Erythroblast (primary cell): Measurements from ENCODE around the gene SCFD2.

Source experiments
- DNase-seq, 2 experiments: peaks; one replicate each; lab custom pipeline; 2025; lab: John Stamatoyannopoulos, UW
- GATA1 ChIP-seq: IDR thresholded peaks from 2 replicates; pipeline ENCODE4 v1.6.1; 2011; ENCODE audit warnings: low read depth, mild to moderate bottlenecking, control low read depth, low read length, moderate library complexity
- POLR2A ChIP-seq: IDR thresholded peaks from 2 replicates; pipeline ENCODE4 v1.6.1; 2011; ENCODE audit warnings: mild to moderate bottlenecking, low read length

The SCFD2 gene

DNA sequence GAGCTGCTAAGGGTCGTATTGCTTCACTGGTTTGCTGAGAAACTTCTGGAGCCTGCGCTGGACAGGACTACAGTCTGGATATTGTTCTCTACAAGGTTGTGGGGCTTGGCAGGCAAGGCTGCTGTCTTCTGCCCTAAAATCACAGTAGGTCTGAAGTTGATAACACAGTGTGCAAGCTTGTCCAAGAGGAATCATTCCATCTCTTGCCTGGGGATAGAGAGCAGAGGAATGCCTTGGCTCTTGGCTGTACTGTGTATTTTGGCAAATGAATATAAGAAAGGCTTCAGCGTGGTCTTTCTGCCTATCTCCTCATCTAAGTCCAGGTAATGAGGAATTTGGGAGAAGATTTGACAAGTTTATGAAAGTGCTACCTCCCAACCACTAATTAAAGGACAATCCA, 513.1 kb downstream of the SCFD2 start:
- DNase-seq = no peak
- TF ChIP-seq GATA1 (no peak), POLR2A (no peak)

DNA sequence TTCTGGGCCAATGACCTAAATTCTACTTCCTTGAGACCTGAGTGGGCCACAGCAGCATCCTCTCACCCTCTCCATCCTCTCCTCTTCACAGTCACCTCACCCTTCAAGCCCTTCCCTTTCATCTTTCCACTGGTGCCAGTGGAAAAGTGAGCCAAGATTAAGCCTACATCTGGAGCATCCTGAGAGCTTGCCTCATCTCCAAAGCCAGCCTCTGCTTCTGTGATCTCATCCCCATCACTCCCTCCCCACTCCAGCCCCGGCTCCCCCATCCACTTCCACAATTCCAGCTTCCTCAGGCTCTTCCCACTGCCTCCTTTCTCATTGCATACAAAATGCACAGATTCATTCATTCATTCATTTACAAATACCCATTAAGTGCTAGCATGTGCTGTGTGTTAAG, 513.8 kb downstream of the SCFD2 start:
- TF ChIP-seq POLR2A (no peak), GATA1 (no peak)
- DNase-seq = no peak

DNA sequence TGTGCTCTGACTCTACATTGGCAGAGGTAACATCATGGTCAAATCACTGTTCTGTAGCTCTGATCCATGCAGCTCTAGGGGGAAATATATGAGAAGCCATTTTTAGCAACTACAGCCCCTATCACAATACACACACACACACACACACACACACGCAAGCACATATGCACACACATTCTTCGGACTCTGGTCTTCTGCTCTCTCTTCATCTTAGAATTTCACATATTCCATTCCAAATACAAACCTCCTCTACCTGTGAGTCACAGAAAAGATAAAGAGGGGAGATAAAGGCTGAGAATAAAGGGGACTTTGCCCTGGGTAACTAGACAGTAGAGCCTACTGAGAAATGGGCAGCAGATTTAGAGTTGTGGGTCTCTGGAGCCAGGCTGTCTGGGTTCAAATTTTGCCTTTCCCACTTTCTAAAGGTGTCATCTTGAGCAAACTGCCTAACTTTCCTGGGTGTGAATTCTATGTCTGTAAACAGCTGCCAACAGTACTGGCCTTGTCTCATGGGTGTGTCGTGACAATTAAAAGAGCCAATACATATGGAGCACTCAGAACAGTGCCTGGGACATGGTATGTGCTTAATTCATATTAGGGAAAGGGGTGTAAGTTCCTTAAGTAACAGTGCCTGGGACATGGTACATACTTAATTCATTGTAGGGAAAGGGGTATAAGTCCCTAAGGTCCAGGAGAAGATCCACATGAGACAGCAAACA, 515.3 kb downstream of the SCFD2 start:
- no peak for DNase-seq
- TF ChIP-seq POLR2A (no peak), GATA1 (no peak)

GRCh38 chr4:52848254-52848653, 517.6 kb downstream of the SCFD2 start:
- DNase-seq = no peak
- no peak for TF ChIP-seq GATA1
- no peak for TF ChIP-seq POLR2A

DNA sequence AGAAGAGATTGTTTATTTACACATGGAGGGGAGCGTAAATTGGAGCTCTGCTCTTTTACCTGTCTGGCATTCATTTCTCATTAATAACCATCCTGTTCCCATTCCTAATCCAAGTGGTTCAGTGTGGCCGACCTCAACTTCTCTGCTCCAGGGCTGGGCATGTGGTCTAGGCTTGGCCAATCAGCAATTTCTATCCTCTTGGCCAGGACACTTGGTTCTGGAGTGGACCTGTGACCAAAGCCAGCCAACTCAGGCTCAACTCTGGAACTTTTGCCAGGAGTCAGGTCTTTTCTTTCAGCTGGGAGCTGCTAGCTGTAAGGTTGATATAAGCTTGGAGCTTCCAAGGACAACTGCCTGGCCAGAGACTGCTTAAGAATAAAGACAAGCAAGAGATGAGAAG, 519.4 kb downstream of the SCFD2 start:
- DNase-seq = no peak
- TF ChIP-seq GATA1 = no peak
- no peak for TF ChIP-seq POLR2A

- TF ChIP-seq GATA1 = no peak
- TF ChIP-seq POLR2A = no peak
- DNase-seq = no peak
These were observed 521.3 kb downstream of the SCFD2 start for GRCh38 chr4:52844596-52844995.

DNA sequence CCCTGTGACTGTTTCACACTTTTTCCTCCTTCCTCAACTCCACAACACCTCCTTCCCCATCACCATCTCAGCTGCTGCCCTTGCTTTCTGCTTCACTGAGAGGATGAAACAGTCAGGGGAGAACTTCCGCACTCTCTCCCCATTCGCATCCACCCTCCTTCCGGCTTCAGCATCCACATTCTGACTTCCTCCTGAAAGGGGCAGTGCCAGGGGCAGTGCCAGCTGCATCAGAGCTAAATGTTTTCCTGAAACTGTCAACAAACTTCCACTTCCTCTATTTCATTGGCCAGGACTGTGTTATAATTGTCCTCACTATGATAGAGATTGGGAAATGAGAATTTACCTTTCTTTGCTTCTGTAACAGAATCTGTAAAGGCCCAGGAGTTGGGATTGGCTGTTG, 521.9 kb downstream of the SCFD2 start:
- DNase-seq = no peak
- no peak for TF ChIP-seq POLR2A
- no peak for TF ChIP-seq GATA1

DNA sequence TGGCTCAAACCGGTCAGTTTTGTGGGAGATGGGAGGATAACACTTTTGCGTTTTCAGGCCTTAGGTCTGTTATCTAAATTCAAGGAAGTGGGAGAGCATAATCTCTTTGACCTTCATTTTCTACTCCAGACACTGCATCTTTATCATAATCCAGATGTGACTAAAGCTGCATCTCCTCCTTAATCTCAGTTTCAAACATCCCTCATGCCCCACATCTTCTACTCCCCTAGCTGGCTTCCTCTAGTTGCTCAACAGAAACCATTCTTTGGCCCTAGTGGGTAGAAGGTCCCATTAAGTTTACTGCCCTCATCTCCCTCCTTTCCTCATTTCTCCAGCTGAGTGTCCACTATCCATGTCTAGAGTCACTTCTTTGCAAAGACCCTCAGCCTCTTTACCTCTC, 522.5 kb downstream of the SCFD2 start:
- TF ChIP-seq GATA1 (no peak), POLR2A (no peak)
- DNase-seq = no peak

GRCh38 chr4:52842792-52843191, 523.1 kb downstream of the SCFD2 start:
- TF ChIP-seq GATA1 (no peak), POLR2A (no peak)
- DNase-seq = no peak

DNA sequence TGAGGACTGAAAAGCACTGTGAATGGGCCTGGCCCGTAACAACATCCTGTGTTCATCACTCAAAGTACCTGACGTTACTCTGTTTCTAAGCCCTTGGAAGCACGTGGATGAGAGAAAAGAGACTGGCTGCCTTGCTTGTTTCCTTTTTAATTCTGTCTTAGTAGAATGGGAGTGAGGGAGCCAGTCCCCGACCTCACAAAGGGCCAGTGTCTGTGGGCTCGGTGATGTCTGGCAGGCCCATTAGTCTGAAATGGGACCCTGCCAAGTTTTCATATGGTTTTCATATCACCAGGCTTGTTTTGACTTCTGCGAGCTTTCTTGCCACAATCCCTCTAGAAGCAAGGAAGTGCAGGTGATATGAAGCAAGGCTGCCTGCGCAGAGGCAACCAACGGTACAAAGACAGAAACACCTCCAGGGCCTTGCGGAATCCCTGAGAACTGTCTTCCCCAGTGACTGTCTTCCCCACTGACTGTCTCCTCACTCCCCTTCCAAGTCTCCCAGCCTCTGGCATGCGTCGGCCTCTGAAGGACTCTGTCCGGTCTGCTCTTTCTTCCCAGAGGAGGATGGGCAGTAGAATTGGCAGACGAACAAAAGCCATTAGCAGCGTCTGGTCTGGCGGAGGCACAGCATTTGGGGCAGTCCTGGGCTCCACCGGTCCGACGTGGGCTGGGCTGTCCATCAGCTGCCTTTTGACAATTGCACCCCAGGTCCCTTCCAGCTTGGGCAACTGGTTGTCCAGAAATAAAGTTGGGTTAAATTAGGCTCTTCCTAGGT, 524.0 kb downstream of the SCFD2 start:
- DNase-seq = no peak
- TF ChIP-seq POLR2A = no peak
- TF ChIP-seq GATA1 = no peak

DNA sequence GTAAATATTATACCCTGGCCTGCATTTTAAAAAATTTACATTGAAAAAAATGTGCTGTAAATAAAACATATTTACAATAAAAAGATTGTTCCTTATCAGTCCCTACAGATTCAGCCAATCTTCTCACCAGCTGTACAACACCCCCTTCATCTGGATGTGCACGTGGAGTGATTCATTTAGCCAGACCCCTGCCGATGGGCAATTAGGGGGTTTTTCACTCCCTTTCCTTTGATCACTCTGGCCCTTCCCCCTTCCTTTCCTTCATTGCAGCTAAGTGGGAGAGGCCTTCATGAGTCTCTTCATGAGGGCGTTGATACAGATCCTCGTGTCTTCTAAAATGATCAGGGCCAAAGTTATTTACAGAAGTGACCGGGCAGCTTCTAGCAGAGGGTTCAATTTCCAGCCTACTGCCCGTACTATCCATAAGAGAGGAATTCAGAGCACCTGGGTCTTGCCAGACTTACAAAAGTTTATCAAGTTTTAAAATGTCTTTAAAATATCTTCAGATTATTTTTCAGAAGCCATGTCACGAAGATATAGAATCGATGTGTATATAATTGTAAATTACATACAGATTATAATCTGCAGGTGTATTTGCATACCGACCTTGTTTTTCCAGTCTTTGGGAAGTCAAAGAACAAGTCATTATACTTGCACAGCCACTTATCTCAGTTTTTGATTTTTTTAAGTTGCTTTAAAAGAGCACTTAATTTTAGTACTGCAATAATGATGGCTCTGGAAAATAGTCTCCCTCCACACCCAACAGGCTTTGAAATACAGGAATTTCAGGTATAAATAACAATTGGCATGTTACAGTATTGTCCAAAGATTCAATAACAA, 525.1 kb downstream of the SCFD2 start:
- DNase-seq = no peak
- TF ChIP-seq GATA1 (no peak), POLR2A (no peak)

DNA sequence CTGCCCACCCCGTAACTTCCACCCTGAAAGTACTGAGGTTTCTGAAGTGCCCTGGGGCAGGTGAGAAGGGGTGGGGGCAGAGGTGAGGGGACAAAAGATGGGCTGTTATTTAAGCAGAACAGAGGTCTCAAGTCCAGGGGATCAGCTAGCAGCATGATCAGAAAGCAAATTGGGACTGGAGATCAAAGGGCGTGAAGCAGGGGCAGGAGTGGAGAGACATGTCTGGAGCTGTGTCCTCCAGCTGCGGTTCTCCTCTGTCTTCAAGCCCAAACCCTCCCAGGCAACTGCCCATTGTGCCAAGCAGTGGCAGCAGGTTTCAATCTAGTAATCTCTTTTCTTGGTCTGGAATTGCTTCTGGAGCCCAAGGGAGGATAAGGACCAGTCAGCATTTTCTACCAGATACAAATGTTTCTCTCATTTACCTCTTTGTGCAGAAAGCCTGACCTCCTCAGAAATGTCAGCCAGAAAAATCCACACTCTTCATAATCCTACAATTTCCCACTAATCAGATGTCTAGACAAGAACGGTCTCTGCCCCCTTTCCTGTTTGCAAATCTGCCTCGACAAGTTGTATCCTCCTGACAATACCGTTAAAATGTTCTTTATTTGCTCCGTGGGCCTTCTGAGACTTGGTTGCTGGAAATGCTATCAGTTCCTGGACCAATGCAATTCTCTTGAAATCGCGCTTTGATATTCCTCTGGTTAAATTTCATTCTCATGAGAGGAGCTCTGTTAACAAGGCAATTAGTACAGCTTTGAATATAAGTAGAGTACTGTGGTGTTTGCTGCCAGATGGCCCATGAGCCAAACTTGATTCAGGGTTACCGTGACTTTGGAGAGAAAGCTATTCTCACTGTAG, 526.9 kb downstream of the SCFD2 start:
- no peak for TF ChIP-seq GATA1
- TF ChIP-seq POLR2A = no peak
- no peak for DNase-seq
